Pons (tissue), 1 donor: ENCODE results near the gene IGSF23.
"Not testable (repeated sequence)": the region's sequence is repeated elsewhere in the genome, so short reads cannot be mapped to it uniquely, and the experiment has no call there.

ENCODE experiments used
- DNase-seq: peaks from one replicate; pipeline ENCODE4 v3.0.0-alpha.2; 2016; ENCODE audit warnings: low spot score

IGSF23 gene

GRCh38 chr19:44666852-44667556, 53.6 kb downstream of the IGSF23 start:
- DNase-seq = no peak

- DNase-seq = no peak
Observed at GRCh38 chr19:44668985-44669764, 55.8 kb downstream of the IGSF23 start.

- not testable (repeated sequence) for DNase-seq
Observed at GRCh38 chr19:44670027-44670426, 56.7 kb downstream of the IGSF23 start.

GRCh38 chr19:44671400-44671799, 58.0 kb downstream of the IGSF23 start, which contains the start of gene CEACAM19:
TSS of gene CEACAM19 (plus strand) at chr19:44671482. CDS start at chr19:44671932, 450 bp downstream.
- DNase-seq = no peak

GRCh38 chr19:44672226-44672625, 58.9 kb downstream of the IGSF23 start:
- DNase-seq = no peak

- no peak for DNase-seq
Observed at GRCh38 chr19:44673510-44673909, 60.1 kb downstream of the IGSF23 start.

- DNase-seq = no peak
Observed at GRCh38 chr19:44675521-44675920, 62.2 kb downstream of the IGSF23 start.

GRCh38 chr19:44677019-44677811, 63.9 kb downstream of the IGSF23 start:
- DNase-seq = no peak

- no peak for DNase-seq
Observed at GRCh38 chr19:44680536-44680935, 67.2 kb downstream of the IGSF23 start.

GRCh38 chr19:44681992-44682790, 68.8 kb downstream of the IGSF23 start:
- no peak for DNase-seq

- DNase-seq = no peak
Observed at GRCh38 chr19:44682807-44683206, 69.4 kb downstream of the IGSF23 start.

GRCh38 chr19:44683434-44684210, 70.3 kb downstream of the IGSF23 start:
- DNase-seq = no peak

GRCh38 chr19:44684396-44684795, 71.0 kb downstream of the IGSF23 start:
- DNase-seq = not testable (repeated sequence)

- DNase-seq = peak; percentile 25
Observed at GRCh38 chr19:44684892-44685863, 71.8 kb downstream of the IGSF23 start.

GRCh38 chr19:44685877-44686276, 72.5 kb downstream of the IGSF23 start:
- peak; percentile 38 for DNase-seq
